Upper lobe of left lung (tissue), 4 donors: ENCODE data around the gene SOWAHC.

Experiments used
- CTCF ChIP-seq, 6 experiments: fragments of 450-650 bp in 4 of 6; fragments of 200-600 bp in 2 of 6; sonication (generic) in 2 of 6; IDR thresholded peaks; one replicate each; pipeline ENCODE4 v1.5.1; 2016 to 2019; ENCODE audit warnings: antibody characterized with exemption in 6 of 6
- POLR2A ChIP-seq, 4 donors: fragments of 450-650 bp; IDR thresholded peaks; one replicate each; pipeline ENCODE4 v1.5.1; 2016 to 2017; ENCODE audit warnings: antibody characterized with exemption in 4 of 4, mild to moderate bottlenecking in 2 of 4

DNA sequence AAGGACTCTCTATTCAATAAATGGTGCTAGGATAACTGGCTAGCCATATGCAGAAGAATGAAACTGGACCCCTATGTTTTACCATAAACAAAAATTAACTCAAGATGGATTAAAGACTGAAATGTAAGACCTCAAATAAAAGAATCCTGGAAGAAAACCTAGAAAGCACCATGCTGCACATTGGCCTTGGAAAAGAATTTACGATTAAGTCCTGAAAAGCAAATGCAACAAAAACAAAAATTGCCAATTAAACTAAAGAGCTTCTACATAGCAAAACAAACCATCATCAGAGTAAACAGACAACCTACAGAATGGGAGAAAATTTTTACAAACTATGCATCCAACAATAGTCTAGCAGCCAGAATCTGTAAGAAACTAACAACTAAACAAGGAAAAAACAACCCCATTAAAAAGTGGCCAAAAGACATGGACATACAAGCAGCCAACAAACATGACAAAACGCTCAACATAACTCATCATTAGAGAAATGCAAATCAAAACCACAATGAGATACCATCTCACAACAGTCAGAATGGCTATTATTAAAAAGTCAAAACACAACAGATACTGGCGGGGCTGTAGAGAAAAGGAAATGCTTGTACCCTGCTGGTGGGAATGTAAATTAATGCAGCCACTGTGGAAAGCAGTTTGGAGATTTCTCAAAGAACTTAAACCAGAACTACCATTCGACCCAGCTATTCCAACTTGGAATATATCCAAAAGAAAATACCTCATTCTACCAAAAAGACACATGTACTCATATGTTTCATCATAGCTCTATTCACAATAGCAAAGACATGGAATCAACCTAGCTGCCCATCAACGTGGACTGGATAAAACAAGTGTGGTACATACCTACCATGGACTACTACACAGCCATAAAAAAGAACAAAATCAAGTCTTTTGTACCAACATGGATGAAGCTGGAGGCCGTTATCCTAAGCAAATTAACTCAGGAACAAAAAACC, 31.0 kb upstream of the SOWAHC start:
- TF ChIP-seq CTCF (IDR thresholded peaks at IDR 0.05) (no peak), POLR2A (IDR thresholded peaks at IDR 0.05) (no peak)
